Endothelial cell of hepatic sinusoid (primary cell): ENCODE measurements around the gene PANX2.

Experiments used
- in situ Hi-C: cut with HindIII; loops from 2 replicates; pipeline ENCODE4 v1.10.0; 2017; ENCODE audit warnings: low sequenced_read_pairs

The PANX2 gene

DNA sequence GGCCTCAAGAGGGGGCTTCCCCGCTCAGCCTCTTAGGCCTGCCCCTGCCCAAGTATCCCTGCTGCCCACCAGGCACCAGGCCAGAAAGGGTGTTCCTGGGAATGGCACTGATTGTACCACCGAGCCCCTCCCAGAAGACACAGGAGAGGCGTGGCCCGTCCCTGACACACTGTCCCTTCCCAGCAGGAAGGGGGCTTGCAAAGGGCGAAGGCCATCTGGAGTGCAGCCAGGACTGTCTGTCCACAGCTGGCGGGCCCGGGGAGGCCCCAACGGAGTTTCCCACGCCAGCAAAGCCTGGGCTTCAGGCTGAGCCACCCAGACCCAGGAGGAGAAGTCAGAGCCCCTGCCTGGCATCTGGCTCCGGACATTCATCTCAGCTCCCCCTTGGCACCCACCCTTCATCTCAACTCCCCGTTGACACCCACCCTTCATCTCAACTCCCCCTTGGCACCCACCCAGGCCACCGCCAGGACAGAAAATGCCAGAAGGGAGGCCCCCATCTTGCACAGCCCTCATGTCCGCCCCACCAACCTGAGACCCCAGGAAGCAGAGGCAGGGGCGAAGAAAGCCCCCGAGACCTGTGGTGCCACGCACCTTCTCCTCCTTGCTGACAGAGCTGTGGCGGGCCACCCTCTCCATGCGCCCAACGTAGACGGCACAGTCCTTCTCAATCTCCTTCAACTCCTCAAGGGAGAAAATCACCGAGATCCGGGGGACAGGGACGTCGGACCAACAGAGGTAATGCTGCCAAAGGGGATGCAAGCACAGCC, 54.9 kb downstream of the PANX2 start:
- in situ Hi-C loops: no loop called here

DNA sequence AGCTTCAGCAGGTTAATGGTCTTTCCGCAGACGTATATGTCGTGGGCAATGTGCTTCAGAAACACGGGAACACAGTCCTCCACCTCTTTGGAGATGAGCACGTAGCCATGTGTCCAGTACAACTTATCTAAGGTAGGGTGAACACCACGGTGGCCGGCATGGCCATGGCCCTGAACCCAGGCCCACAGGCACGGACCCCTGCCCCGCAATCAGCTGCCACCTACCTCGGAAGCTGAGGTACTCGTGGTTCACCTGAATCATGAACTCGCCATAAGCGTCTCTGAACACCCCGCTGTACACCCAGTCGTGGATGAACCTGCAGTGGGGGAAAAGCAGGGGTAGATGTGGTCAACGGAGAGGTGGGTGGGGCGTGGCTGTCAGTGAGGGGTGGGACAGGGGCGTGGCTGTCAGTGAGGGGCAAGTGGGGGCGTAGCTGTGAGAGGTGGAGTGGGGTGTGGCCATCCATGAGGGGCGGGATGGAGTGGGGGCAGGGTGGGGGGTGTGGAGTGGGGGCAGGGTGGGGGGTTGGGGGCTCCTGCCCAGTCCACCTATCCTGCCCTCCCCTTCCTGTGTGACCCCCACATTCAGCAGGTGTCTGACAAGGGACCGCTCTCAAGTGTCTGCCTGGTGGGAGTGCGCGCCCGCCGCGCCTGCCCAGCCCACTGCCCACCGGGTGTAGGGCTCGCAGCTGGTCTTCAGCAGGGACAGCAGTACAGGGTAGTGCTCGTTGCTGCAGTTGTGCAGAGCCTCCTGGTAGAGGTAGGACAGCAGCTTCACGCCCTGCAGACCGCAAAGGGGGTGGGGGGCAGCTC, 55.7 kb downstream of the PANX2 start:
- in situ Hi-C loops: no loop called here

- in situ Hi-C loops: no loop called here
Measured at GRCh38 chr22:50226875-50227165, 56.3 kb downstream of the PANX2 start.

- in situ Hi-C loops: no loop called here
Measured at GRCh38 chr22:50227579-50228215, 57.2 kb downstream of the PANX2 start.

DNA sequence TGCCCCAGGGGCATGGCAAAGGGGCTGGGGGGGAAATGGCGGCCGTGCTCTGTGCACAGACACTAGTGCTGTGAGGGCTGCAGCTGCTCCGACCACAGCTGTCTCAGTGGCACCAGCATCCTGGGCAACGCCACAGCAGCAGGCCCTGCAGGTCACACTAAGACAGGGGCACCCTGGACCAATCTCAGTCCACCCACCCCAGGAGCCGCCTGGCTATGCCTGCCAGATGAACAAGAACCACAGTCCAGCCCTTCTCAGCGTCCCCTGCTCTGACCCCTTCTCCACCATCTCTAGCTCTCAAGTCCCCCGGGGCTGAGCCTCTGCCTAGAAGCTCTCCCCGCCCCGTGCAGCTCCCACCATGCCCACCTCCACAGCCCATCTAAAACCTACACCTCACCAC, 57.8 kb downstream of the PANX2 start:
- in situ Hi-C loops: no loop called here

GRCh38 chr22:50229370-50229769, 58.8 kb downstream of the PANX2 start:
- in situ Hi-C loops: no loop called here
